SK-N-SH treated with all-trans-retinoic acid at 6 μM for 48 hours (cell line): Measurements from ENCODE around the gene PDE1A.
A peak's percentile ranks its signal among the peaks of the same experiment; 100 is the strongest.
"Not testable (repeated sequence)": the region's sequence is repeated elsewhere in the genome, so short reads cannot be mapped to it uniquely, and the experiment has no call there.

ENCODE experiments used
- ATAC-seq: fragments of 200-7000 bp; cut with Tn5 transposase; 3 replicates; pipeline ENCODE4 v1.9.1; 2020; ENCODE audit warnings: mild to moderate bottlenecking, moderate library complexity
- ARNTL ChIP-seq: fragments of 450-650 bp; formaldehyde crosslinking; IDR thresholded peaks from 2 replicates; pipeline ENCODE4 v1.5.0; 2020; ENCODE audit warnings: low read depth, mild to moderate bottlenecking, moderate library complexity, borderline replicate concordance
- BACH2 ChIP-seq: fragments of 250-450 bp; sonication (Bioruptor Pico); IDR thresholded peaks from 2 replicates; pipeline ENCODE4 v1.9.0; 2021; ENCODE audit warnings: mild to moderate bottlenecking, borderline replicate concordance
- CSDC2 ChIP-seq: fragments of 250-450 bp; sonication (Bioruptor Pico); IDR thresholded peaks from 2 replicates; pipeline ENCODE4 v1.5.0; 2020; ENCODE audit warnings: mild to moderate bottlenecking, moderate library complexity
- GLIS3 ChIP-seq: fragments of 250-450 bp; sonication (Bioruptor Pico); IDR thresholded peaks from 2 replicates; pipeline ENCODE4 v1.5.0; 2020; ENCODE audit warnings: mild to moderate bottlenecking, moderate library complexity
- PPARA ChIP-seq: fragments of 250-450 bp; sonication (Bioruptor Pico); IDR thresholded peaks from 2 replicates; pipeline ENCODE4 v1.5.0; 2020; ENCODE audit warnings: mild to moderate bottlenecking, borderline replicate concordance
- RARB ChIP-seq: fragments of 250-450 bp; sonication (Bioruptor Pico); IDR thresholded peaks from 2 replicates; pipeline ENCODE4 v1.8.0; 2021; ENCODE audit warnings: mild to moderate bottlenecking, moderate library complexity
- SNAI2 ChIP-seq: fragments of 250-450 bp; sonication (Bioruptor Pico); IDR thresholded peaks from 2 replicates; pipeline ENCODE4 v1.5.0; 2020; ENCODE audit warnings: mild to moderate bottlenecking, moderate library complexity
- TCF4 ChIP-seq: fragments of 250-450 bp; sonication (Bioruptor Pico); IDR thresholded peaks from 2 replicates; pipeline ENCODE4 v1.8.0; 2021; ENCODE audit warnings: mild to moderate bottlenecking, moderate library complexity, borderline replicate concordance
- TOX ChIP-seq: fragments of 250-450 bp; sonication (Bioruptor Pico); IDR thresholded peaks from 2 replicates; pipeline ENCODE4 v1.8.0; 2021; ENCODE audit warnings: mild to moderate bottlenecking, moderate library complexity, borderline replicate concordance
- ZC3H10 ChIP-seq: fragments of 250-450 bp; sonication (Bioruptor Pico); IDR thresholded peaks from 2 replicates; pipeline ENCODE4 v1.5.1; 2021; ENCODE audit warnings: mild to moderate bottlenecking, moderate library complexity
- ZNF565 ChIP-seq: fragments of 450-650 bp; formaldehyde crosslinking; conservative IDR thresholded peaks from 2 replicates; pipeline ENCODE4 v1.5.0; 2020; ENCODE audit warnings: low read depth, mild to moderate bottlenecking, moderate library complexity
- ZNF8 ChIP-seq: fragments of 450-650 bp; formaldehyde crosslinking; IDR thresholded peaks from 2 replicates; pipeline ENCODE4 v1.5.0; 2020; ENCODE audit warnings: mild to moderate bottlenecking, moderate library complexity
- TF ChIP-seq, protein P1 (sequence below): fragments of 250-450 bp; sonication (Bioruptor Pico); IDR thresholded peaks from 2 replicates; pipeline ENCODE4 v1.8.0; 2020; ENCODE audit warnings: mild to moderate bottlenecking, moderate library complexity, borderline replicate concordance
- TF ChIP-seq, protein P2 (sequence below): fragments of 250-450 bp; sonication (Bioruptor Pico); IDR thresholded peaks from 2 replicates; pipeline ENCODE4 v1.5.0; 2020; ENCODE audit warnings: mild to moderate bottlenecking, moderate library complexity
- TF ChIP-seq, protein P3 (sequence below): fragments of 250-450 bp; sonication (Bioruptor Pico); IDR thresholded peaks from 2 replicates; pipeline ENCODE4 v1.5.1; 2021; ENCODE audit warnings: mild to moderate bottlenecking, moderate library complexity
- TF ChIP-seq, protein P4 (sequence below): fragments of 250-450 bp; sonication (Bioruptor Pico); IDR thresholded peaks from 2 replicates; pipeline ENCODE4 v1.8.0; 2021; ENCODE audit warnings: low read depth, mild to moderate bottlenecking, moderate library complexity, borderline replicate concordance

The PDE1A gene

DNA sequence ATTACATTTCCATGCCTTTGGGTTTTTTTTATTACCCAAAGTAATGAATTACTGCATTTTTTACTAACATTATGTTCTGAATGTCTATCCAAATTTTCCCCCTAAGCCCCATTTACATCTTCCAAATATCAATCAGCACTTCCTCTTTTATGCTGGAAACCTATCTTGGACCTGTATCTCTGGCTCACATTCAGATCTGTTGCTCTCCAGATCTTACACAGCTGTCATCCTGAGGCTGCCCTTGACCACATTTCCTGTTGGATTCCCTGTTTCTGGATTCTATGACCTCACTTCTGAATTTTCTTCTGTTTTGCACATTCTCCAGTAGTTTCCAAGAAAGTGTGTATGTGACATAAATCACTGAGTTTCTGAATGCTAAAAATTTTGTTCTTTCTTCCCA is 146.7 kb downstream of the PDE1A start:
- ATAC-seq, result peak; percentile 50
- TF ChIP-seq PPARA (CRISPR knock-in tag) (no peak), BACH2 (no peak), ZNF565 (CRISPR knock-in tag) (no peak), ZC3H10 (CRISPR knock-in tag) (no peak), TCF4 (0 out of 2 replicates have a peak, but pooled peaks have one; percentile 24)

- not testable (repeated sequence) for ATAC-seq
These were observed 150.2 kb downstream of the PDE1A start for GRCh38 chr2:182276662-182277061.

DNA sequence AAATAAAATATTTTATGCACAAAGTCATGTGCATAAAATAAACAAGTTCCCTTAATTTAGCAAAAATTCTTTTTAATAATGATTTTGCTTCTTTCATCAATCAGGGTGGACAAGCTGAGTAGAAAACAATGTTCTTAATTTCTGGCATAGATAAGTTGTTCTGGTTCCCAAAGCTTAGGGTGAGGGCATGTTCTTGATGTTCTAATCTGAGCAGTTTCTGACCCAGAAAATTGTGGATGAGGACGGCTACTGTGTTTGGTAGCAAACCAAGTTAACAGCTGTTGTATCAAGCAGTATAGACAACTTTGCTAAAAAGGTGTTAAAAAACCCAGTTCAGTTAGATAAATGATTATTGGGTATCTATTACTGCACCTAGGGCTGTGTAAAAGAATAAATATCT is 158.9 kb downstream of the PDE1A start:
- TF ChIP-seq ARNTL (CRISPR knock-in tag), result no peak
- no peak for TF ChIP-seq RARB (CRISPR knock-in tag)
- TF ChIP-seq, protein P1, sequence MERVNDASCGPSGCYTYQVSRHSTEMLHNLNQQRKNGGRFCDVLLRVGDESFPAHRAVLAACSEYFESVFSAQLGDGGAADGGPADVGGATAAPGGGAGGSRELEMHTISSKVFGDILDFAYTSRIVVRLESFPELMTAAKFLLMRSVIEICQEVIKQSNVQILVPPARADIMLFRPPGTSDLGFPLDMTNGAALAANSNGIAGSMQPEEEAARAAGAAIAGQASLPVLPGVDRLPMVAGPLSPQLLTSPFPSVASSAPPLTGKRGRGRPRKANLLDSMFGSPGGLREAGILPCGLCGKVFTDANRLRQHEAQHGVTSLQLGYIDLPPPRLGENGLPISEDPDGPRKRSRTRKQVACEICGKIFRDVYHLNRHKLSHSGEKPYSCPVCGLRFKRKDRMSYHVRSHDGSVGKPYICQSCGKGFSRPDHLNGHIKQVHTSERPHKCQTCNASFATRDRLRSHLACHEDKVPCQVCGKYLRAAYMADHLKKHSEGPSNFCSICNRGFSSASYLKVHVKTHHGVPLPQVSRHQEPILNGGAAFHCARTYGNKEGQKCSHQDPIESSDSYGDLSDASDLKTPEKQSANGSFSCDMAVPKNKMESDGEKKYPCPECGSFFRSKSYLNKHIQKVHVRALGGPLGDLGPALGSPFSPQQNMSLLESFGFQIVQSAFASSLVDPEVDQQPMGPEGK (CRISPR knock-in tag), result no peak
- ATAC-seq, result no peak

DNA sequence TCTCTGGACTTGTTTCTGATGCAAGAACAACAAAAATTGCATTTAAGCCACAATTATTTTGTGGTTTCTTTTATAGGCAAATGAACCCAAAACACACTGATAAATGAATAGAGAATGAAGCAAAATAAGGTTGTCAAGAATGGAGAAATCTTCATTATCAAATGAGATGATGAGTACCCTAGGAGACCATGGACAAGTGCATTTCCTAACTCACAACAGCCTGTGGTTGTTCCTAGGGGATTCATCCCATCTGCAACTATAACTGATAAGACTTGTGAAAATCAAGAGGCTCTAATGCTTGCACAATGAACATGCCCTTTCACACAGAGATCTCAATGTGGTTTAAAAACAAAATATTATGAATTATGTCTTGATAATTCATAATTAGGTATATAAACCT is 159.9 kb downstream of the PDE1A start:
- no peak for TF ChIP-seq ZNF8
- no peak for TF ChIP-seq CSDC2 (CRISPR knock-in tag)
- no peak for TF ChIP-seq TOX
- TF ChIP-seq, protein P2, sequence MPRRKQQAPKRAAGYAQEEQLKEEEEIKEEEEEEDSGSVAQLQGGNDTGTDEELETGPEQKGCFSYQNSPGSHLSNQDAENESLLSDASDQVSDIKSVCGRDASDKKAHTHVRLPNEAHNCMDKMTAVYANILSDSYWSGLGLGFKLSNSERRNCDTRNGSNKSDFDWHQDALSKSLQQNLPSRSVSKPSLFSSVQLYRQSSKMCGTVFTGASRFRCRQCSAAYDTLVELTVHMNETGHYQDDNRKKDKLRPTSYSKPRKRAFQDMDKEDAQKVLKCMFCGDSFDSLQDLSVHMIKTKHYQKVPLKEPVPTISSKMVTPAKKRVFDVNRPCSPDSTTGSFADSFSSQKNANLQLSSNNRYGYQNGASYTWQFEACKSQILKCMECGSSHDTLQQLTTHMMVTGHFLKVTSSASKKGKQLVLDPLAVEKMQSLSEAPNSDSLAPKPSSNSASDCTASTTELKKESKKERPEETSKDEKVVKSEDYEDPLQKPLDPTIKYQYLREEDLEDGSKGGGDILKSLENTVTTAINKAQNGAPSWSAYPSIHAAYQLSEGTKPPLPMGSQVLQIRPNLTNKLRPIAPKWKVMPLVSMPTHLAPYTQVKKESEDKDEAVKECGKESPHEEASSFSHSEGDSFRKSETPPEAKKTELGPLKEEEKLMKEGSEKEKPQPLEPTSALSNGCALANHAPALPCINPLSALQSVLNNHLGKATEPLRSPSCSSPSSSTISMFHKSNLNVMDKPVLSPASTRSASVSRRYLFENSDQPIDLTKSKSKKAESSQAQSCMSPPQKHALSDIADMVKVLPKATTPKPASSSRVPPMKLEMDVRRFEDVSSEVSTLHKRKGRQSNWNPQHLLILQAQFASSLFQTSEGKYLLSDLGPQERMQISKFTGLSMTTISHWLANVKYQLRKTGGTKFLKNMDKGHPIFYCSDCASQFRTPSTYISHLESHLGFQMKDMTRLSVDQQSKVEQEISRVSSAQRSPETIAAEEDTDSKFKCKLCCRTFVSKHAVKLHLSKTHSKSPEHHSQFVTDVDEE (CRISPR knock-in tag), result no peak
- TF ChIP-seq, protein P1 (CRISPR knock-in tag), result no peak
- no peak for TF ChIP-seq BACH2
- TF ChIP-seq, protein P3, sequence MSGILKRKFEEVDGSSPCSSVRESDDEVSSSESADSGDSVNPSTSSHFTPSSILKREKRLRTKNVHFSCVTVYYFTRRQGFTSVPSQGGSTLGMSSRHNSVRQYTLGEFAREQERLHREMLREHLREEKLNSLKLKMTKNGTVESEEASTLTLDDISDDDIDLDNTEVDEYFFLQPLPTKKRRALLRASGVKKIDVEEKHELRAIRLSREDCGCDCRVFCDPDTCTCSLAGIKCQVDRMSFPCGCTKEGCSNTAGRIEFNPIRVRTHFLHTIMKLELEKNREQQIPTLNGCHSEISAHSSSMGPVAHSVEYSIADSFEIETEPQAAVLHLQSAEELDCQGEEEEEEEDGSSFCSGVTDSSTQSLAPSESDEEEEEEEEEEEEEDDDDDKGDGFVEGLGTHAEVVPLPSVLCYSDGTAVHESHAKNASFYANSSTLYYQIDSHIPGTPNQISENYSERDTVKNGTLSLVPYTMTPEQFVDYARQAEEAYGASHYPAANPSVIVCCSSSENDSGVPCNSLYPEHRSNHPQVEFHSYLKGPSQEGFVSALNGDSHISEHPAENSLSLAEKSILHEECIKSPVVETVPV (CRISPR knock-in tag), result no peak
- ATAC-seq, result no peak

GRCh38 chr2:182265718-182266117 is 161.1 kb downstream of the PDE1A start:
- no peak for TF ChIP-seq SNAI2 (CRISPR knock-in tag)
- TF ChIP-seq PPARA (CRISPR knock-in tag), result no peak
- TF ChIP-seq GLIS3 (CRISPR knock-in tag), result no peak
- ATAC-seq, result no peak

DNA sequence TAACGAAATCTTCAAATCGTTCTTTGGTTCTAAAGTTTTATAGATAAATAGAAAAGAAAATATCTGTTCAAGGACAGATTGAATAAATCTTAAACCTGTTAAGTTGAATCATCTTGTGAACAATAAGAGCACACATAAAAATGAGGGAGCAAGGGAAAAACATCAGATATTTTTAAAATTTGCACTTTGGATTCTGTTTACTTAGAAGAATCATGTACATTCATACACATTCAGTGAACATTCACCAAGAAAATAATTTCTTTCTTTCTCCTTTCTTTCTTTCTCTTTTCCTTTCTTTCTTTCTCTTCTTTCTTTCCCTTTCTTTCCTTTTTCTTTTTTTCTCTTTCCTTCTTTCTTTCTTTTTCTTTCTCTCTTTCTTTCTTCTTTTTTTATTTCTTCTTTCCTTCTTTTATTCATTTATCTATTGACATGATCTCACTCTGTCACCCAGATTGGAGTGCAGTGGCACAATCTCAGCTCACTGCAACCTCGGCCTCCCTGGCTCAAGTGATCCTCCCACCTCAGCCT is 164.9 kb downstream of the PDE1A start:
- ATAC-seq, result no peak

More for the DNA sequence above, 164.9 kb downstream of the PDE1A start:
- TF ChIP-seq ZC3H10 (CRISPR knock-in tag) (no peak), GLIS3 (CRISPR knock-in tag) (no peak), SNAI2 (CRISPR knock-in tag) (no peak)
- TF ChIP-seq, protein P4, sequence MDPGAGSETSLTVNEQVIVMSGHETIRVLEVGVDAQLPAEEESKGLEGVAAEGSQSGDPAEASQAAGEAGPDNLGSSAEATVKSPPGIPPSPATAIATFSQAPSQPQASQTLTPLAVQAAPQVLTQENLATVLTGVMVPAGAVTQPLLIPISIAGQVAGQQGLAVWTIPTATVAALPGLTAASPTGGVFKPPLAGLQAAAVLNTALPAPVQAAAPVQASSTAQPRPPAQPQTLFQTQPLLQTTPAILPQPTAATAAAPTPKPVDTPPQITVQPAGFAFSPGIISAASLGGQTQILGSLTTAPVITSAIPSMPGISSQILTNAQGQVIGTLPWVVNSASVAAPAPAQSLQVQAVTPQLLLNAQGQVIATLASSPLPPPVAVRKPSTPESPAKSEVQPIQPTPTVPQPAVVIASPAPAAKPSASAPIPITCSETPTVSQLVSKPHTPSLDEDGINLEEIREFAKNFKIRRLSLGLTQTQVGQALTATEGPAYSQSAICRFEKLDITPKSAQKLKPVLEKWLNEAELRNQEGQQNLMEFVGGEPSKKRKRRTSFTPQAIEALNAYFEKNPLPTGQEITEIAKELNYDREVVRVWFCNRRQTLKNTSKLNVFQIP, result no peak
